HG03066 (cell line): ENCODE data around the gene FOXB2.
"Not testable (repeated sequence)": the region's sequence is repeated elsewhere in the genome, so short reads cannot be mapped to it uniquely, and the experiment has no call there.

ENCODE experiments used
- ATAC-seq: cut with Tn5 transposase; IDR thresholded peaks from one replicate; pipeline ENCODE4 v1.9.1; 2021; ENCODE audit warnings: low read depth; ENCODE audit not compliant: unreplicated experiment

The FOXB2 gene

GRCh38 chr9:77043743-77044142 is 24.3 kb downstream of the FOXB2 start:
- ATAC-seq, result not testable (repeated sequence)

- ATAC-seq, result not testable (repeated sequence)
These were observed 41.2 kb downstream of the FOXB2 start for GRCh38 chr9:77060681-77061080.

DNA sequence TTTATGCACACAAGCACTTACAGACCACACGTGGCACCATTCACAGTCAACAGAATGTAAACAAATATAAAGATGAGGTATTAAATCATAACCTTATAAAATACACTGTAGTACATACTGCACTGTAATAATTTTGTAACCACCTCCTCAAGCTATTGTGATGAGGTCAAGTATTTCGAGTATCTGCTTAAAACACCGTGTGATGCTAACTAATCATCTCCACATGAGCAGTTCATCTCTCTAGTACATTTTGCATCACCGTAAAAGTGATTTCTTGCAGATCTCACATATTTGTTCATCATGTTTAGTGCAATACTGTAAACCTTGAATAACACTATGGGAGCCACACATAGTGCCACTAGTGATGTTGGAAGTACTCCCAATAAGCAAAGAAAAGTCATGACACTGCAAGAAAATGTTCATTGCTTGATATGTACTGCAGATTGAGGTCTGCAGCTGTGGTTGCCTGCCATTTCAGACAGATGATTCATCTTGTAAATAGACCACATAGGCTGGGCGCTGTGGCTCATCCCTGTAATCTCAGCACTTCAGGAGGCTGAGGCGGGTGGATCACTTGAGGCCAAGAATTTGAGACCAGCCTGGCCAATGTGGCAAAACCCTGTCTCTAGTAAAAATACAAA is 44.3 kb downstream of the FOXB2 start:
- no peak for ATAC-seq

GRCh38 chr9:77066388-77066787 is 46.9 kb downstream of the FOXB2 start:
- ATAC-seq, result no peak
